ENCODE results near the gene SEZ6. TPM values are rescaled to one million over a fixed set of nuclear protein-coding genes. Genes with fewer than 3 reads are reported as not detected.

SEZ6 gene
- total RNA-seq, 1 experiment from 2014 or later = not detected

- Mint-ChIP-seq H3K27ac (ENCODE audit: unreplicated experiment) (no peak overlapping the region), H3K4me1 (ENCODE audit: low read depth, unreplicated experiment) (no peaks in the 10 kb centered on the region), H3K36me3 (ENCODE audit: insufficient read depth, unreplicated experiment) (peaks cover 12% of the 10 kb centered on the region), H3K27me3 (ENCODE audit: unreplicated experiment) (peaks cover 97% of the 10 kb centered on the region), H3K4me3 (ENCODE audit: low read depth, unreplicated experiment) (no peak overlapping the region), H3K9me3 (ENCODE audit: low read depth, unreplicated experiment) (no peaks in the 10 kb centered on the region)
- BruUV-seq (replicated peaks) = no TSS peak
- DNase-seq = no peak
- intact Hi-C loops (cut with micrococcal nuclease; ENCODE audit: unreplicated experiment) = no loop called here
- CTCF ChIA-PET = interaction anchor here (0.6 kb wide), 1 partner anchor 66 kb away, joined by 4 read pairs; no protein-coding TSS in a partner anchor
- TF ChIP-seq CTCF (IDR thresholded peaks at IDR 0.05; ENCODE audit: unreplicated experiment) = no peak
These were observed 4.9 kb downstream of the SEZ6 start for GRCh38 chr17:29000973-29001372.

- Mint-ChIP-seq H3K9me3 (ENCODE audit: low read depth, unreplicated experiment) (no peaks in the 10 kb centered on the region), H3K4me3 (ENCODE audit: low read depth, unreplicated experiment) (no peak overlapping the region), H3K27ac (ENCODE audit: unreplicated experiment) (no peak overlapping the region), H3K4me1 (ENCODE audit: low read depth, unreplicated experiment) (no peaks in the 10 kb centered on the region), H3K36me3 (ENCODE audit: insufficient read depth, unreplicated experiment) (peaks cover 5% of the 10 kb centered on the region), H3K27me3 (ENCODE audit: unreplicated experiment) (peaks cover 96% of the 10 kb centered on the region)
- intact Hi-C loops (cut with micrococcal nuclease; ENCODE audit: unreplicated experiment) = no loop called here
- CTCF ChIA-PET = no interaction called here
- DNase-seq = no peak
- TF ChIP-seq CTCF (IDR thresholded peaks at IDR 0.05; ENCODE audit: unreplicated experiment) = no peak
- no TSS peak for BruUV-seq (replicated peaks)
These were observed 6.6 kb downstream of the SEZ6 start for GRCh38 chr17:28999206-28999605.

GRCh38 chr17:28997806-28998205 is 8.0 kb downstream of the SEZ6 start:
- Mint-ChIP-seq H3K36me3 (ENCODE audit: insufficient read depth, unreplicated experiment) (peaks cover 5% of the 10 kb centered on the region), H3K9me3 (ENCODE audit: low read depth, unreplicated experiment) (no peaks in the 10 kb centered on the region), H3K4me3 (ENCODE audit: low read depth, unreplicated experiment) (no peak overlapping the region), H3K27ac (ENCODE audit: unreplicated experiment) (no peak overlapping the region), H3K27me3 (ENCODE audit: unreplicated experiment) (peaks cover 90% of the 10 kb centered on the region), H3K4me1 (ENCODE audit: low read depth, unreplicated experiment) (no peaks in the 10 kb centered on the region)
- TF ChIP-seq CTCF (IDR thresholded peaks at IDR 0.05; ENCODE audit: unreplicated experiment) = no peak
- intact Hi-C loops (cut with micrococcal nuclease; ENCODE audit: unreplicated experiment) = no loop called here
- BruUV-seq (replicated peaks) = no TSS peak
- CTCF ChIA-PET = no interaction called here
- DNase-seq = no peak

- intact Hi-C loops (cut with micrococcal nuclease; ENCODE audit: unreplicated experiment) = no loop called here
- CTCF ChIA-PET = interaction anchor here (0.6 kb wide), 1 partner anchor 15 kb away, joined by 3 read pairs; no protein-coding TSS in a partner anchor
- peaks cover 5% of the 10 kb centered on the region for H3K36me3 Mint-ChIP-seq (ENCODE audit: insufficient read depth, unreplicated experiment)
These were observed 9.2 kb downstream of the SEZ6 start for GRCh38 chr17:28996554-28997096.

More at GRCh38 chr17:28996554-28997096, 9.2 kb downstream of the SEZ6 start:
- Mint-ChIP-seq H3K4me3 (ENCODE audit: low read depth, unreplicated experiment) (no peak overlapping the region), H3K27ac (ENCODE audit: unreplicated experiment) (no peak overlapping the region), H3K27me3 (ENCODE audit: unreplicated experiment) (peaks cover 89% of the 10 kb centered on the region), H3K4me1 (ENCODE audit: low read depth, unreplicated experiment) (no peaks in the 10 kb centered on the region), H3K9me3 (ENCODE audit: low read depth, unreplicated experiment) (no peaks in the 10 kb centered on the region)
- BruUV-seq (replicated peaks) = no TSS peak
- no peak for TF ChIP-seq CTCF (IDR thresholded peaks at IDR 0.05; ENCODE audit: unreplicated experiment)
- no peak for DNase-seq
